ENCODE measurements around the gene GCSAM.
A peak's percentile ranks its signal among the peaks of the same experiment; 100 is the strongest.

Gene GCSAM

GRCh38 chr3:112128843-112129727 is 4.0 kb downstream of the GCSAM start:
- DNase-seq (ENCODE audit: insufficient read length): no peak
- FAIRE-seq: peak; percentile 94

GRCh38 chr3:112127522-112128494 is 5.2 kb downstream of the GCSAM start:
- peak; percentile 90 for FAIRE-seq
- no peak for DNase-seq (ENCODE audit: insufficient read length)
- no peak; the same call in 1 of the 2 replicates for TF ChIP-seq POLR2A (IDR thresholded peaks at IDR 0.05; ENCODE audit: low read depth, low read length)
- no peak for TF ChIP-seq TAF1 (IDR thresholded peaks at IDR 0.05; ENCODE audit: borderline replicate concordance, low read depth, low read length)
- TF ChIP-seq POLR2AphosphoS5 (IDR thresholded peaks at IDR 0.05; ENCODE audit: low read depth, low read length): peak; percentile 68

More at GRCh38 chr3:112128843-112129727, 4.0 kb downstream of the GCSAM start:
- TF ChIP-seq POLR2AphosphoS5 (IDR thresholded peaks at IDR 0.05; ENCODE audit: low read depth, low read length) (peak; percentile 48), TAF1 (IDR thresholded peaks at IDR 0.05; ENCODE audit: borderline replicate concordance, low read depth, low read length) (no peak; the same call in 1 of the 2 replicates), POLR2A (IDR thresholded peaks at IDR 0.05; ENCODE audit: low read depth, low read length) (peak; percentile 63; the same call in 1 of the 2 replicates)

- TF ChIP-seq POLR2AphosphoS5 (IDR thresholded peaks at IDR 0.05; ENCODE audit: low read depth, low read length) (no peak), POLR2A (IDR thresholded peaks at IDR 0.05; ENCODE audit: low read depth, low read length) (no peak), TAF1 (IDR thresholded peaks at IDR 0.05; ENCODE audit: borderline replicate concordance, low read depth, low read length) (no peak)
- no peak for DNase-seq (ENCODE audit: insufficient read length)
- peak; percentile 56 for FAIRE-seq
These were observed 6.5 kb downstream of the GCSAM start for GRCh38 chr3:112126511-112126911.

- DNase-seq (ENCODE audit: insufficient read length) (no peak), FAIRE-seq (peak; percentile 48)
- no peak for TF ChIP-seq TAF1 (IDR thresholded peaks at IDR 0.05; ENCODE audit: borderline replicate concordance, low read depth, low read length)
- TF ChIP-seq POLR2AphosphoS5 (IDR thresholded peaks at IDR 0.05; ENCODE audit: low read depth, low read length): no peak
- no peak for TF ChIP-seq POLR2A (IDR thresholded peaks at IDR 0.05; ENCODE audit: low read depth, low read length)
These were observed 8.0 kb downstream of the GCSAM start for GRCh38 chr3:112124907-112125607.

GRCh38 chr3:112123548-112123947 is 9.5 kb downstream of the GCSAM start:
- DNase-seq (ENCODE audit: insufficient read length) (no peak), FAIRE-seq (peak; percentile 95)
- no peak for TF ChIP-seq POLR2A (IDR thresholded peaks at IDR 0.05; ENCODE audit: low read depth, low read length)
- TF ChIP-seq POLR2AphosphoS5 (IDR thresholded peaks at IDR 0.05; ENCODE audit: low read depth, low read length): no peak
- TF ChIP-seq TAF1 (IDR thresholded peaks at IDR 0.05; ENCODE audit: borderline replicate concordance, low read depth, low read length): no peak

- FAIRE-seq: no peak
- DNase-seq (ENCODE audit: insufficient read length): no peak
- TF ChIP-seq POLR2AphosphoS5 (IDR thresholded peaks at IDR 0.05; ENCODE audit: low read depth, low read length) (no peak), TAF1 (IDR thresholded peaks at IDR 0.05; ENCODE audit: borderline replicate concordance, low read depth, low read length) (no peak), POLR2A (IDR thresholded peaks at IDR 0.05; ENCODE audit: low read depth, low read length) (no peak)
These were observed 10.2 kb downstream of the GCSAM start for GRCh38 chr3:112122870-112123269.

GRCh38 chr3:112121577-112122547 is 11.2 kb downstream of the GCSAM start:
- DNase-seq (ENCODE audit: insufficient read length) (no peak), FAIRE-seq (peak; percentile 79)
- TF ChIP-seq POLR2A (IDR thresholded peaks at IDR 0.05; ENCODE audit: low read depth, low read length) (no peak), POLR2AphosphoS5 (IDR thresholded peaks at IDR 0.05; ENCODE audit: low read depth, low read length) (no peak), TAF1 (IDR thresholded peaks at IDR 0.05; ENCODE audit: borderline replicate concordance, low read depth, low read length) (no peak)

- FAIRE-seq (peak; percentile 97), DNase-seq (ENCODE audit: insufficient read length) (no peak)
- TF ChIP-seq POLR2A (IDR thresholded peaks at IDR 0.05; ENCODE audit: low read depth, low read length): no peak
- TF ChIP-seq POLR2AphosphoS5 (IDR thresholded peaks at IDR 0.05; ENCODE audit: low read depth, low read length): 0 out of 2 replicates have a peak, but pooled peaks have one; percentile 31
- TF ChIP-seq TAF1 (IDR thresholded peaks at IDR 0.05; ENCODE audit: borderline replicate concordance, low read depth, low read length): no peak
These were observed 12.8 kb downstream of the GCSAM start for GRCh38 chr3:112119962-112120836.

Data from GM12892 (cell line).